ENCODE measurements around the gene MAN2B2. TPM values are rescaled to one million over a fixed set of nuclear protein-coding genes. Genes with fewer than 3 reads are reported as not detected.

Gene MAN2B2
- total and polyA plus RNA-seq, 2 of the 4 experiments (the other 2 are of a cell fraction), result 13.4 to 34.1 TPM

DNA sequence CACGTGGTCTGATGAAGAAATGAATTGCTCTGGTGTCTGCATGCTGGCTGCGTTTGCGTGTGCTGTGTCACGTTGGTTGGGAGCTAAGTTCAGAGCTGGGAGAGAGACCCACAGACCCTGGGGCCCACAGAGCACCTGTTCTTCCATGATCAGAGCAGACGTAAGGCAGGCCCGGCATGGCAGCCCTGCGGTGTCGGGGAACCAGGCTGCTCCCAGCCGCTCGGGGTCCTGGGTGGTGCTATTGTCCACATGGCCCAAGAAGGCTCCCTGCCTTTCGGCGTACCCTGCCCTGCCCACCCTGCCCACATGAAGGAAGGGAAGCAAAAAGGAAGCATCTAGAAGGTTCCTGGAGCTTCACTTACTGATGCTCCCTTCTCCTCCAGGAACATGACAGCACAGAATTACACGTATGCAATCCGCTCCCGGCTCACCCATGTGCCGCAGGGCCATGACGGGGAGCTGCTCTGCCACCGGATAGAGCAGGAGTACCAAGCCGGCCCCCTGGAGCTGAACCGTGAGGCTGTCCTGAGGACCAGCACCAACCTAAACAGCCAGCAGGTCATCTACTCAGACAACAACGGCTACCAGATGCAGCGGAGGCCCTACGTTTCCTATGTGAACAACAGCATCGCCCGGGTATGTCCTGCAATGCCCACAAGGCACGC is 34.6 kb downstream of the MAN2B2 start:
- in situ Hi-C loops (cut with MboI; ENCODE audit: low sequenced_read_pairs), result no loop called here
- H4K8ac ChIP-seq (ENCODE audit: low read depth in 2 of 2, low read length in 2 of 2), result no peak overlapping the region
- H3K27ac ChIP-seq (ENCODE audit: insufficient read depth, low read length), result no peak overlapping the region
- no peak for ATAC-seq (ENCODE audit: low read depth)
- no peak overlapping the region for H3K4me3 ChIP-seq (ENCODE audit: insufficient read depth, low read depth, low read length)
- H3K4me1 ChIP-seq (ENCODE audit: control insufficient read depth, insufficient read depth, low read length), result no peaks in the 10 kb centered on the region
- ChIA-PET POLR2A (ENCODE audit: unreplicated experiment) (interaction anchor here (0.5 kb wide), 1 partner anchor 749 kb away, joined by 3 read pairs; no protein-coding TSS in a partner anchor), CTCF (no interaction called here)
- no peak overlapping the region for H4K91ac ChIP-seq (ENCODE audit: insufficient read depth, low read depth, low read length)
- no peaks in the 10 kb centered on the region for H3K27me3 ChIP-seq (ENCODE audit: control insufficient read depth, insufficient read depth, low read length)
- H3K9me3 ChIP-seq (ENCODE audit: control insufficient read depth, insufficient read depth, low read length), result peaks cover 8% of the 10 kb centered on the region
- no peak overlapping the region for H2BK15ac ChIP-seq (ENCODE audit: low read depth, low read length)
- no peak overlapping the region for H4K5ac ChIP-seq (ENCODE audit: low read depth, low read length)
- H3K14ac ChIP-seq (replicated peaks; ENCODE audit: low read depth, low read length), result no peak overlapping the region
- H3K4ac ChIP-seq (ENCODE audit: low read depth, low read length), result no peak overlapping the region
- H3K36me3 ChIP-seq (ENCODE audit: control insufficient read depth, insufficient read depth, low read length), result peaks cover 54% of the 10 kb centered on the region
- no peaks in the 10 kb centered on the region for H4K20me1 ChIP-seq (ENCODE audit: insufficient read depth, low read length)
- no TSS peak for BruUV-seq (replicated peaks)
- no peak overlapping the region for H3K9ac ChIP-seq (ENCODE audit: low read depth, low read length)
- H3K23ac ChIP-seq (ENCODE audit: low read depth, low read length), result no peak overlapping the region
- H3K56ac ChIP-seq (ENCODE audit: extremely low read depth, insufficient read depth, low read length), result no peak overlapping the region
- H2AK9ac ChIP-seq (replicated peaks; ENCODE audit: low read depth, low read length, poor library complexity), result no peak overlapping the region
- TF ChIP-seq SMC3 (IDR thresholded peaks at IDR 0.05; ENCODE audit: low read depth, low read length), result no peak
- TF ChIP-seq, protein P1, sequence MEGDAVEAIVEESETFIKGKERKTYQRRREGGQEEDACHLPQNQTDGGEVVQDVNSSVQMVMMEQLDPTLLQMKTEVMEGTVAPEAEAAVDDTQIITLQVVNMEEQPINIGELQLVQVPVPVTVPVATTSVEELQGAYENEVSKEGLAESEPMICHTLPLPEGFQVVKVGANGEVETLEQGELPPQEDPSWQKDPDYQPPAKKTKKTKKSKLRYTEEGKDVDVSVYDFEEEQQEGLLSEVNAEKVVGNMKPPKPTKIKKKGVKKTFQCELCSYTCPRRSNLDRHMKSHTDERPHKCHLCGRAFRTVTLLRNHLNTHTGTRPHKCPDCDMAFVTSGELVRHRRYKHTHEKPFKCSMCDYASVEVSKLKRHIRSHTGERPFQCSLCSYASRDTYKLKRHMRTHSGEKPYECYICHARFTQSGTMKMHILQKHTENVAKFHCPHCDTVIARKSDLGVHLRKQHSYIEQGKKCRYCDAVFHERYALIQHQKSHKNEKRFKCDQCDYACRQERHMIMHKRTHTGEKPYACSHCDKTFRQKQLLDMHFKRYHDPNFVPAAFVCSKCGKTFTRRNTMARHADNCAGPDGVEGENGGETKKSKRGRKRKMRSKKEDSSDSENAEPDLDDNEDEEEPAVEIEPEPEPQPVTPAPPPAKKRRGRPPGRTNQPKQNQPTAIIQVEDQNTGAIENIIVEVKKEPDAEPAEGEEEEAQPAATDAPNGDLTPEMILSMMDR (conservative IDR thresholded peaks at IDR 0.05; ENCODE audit: low read depth, low read length), result no peak
- TF ChIP-seq BHLHE40 (IDR thresholded peaks at IDR 0.05; ENCODE audit: low read depth, low read length), result no peak
- TF ChIP-seq CHD1 (IDR thresholded peaks at IDR 0.05; ENCODE audit: low read depth, low read length), result no peak
- no peak for TF ChIP-seq MAZ (IDR thresholded peaks at IDR 0.05; ENCODE audit: borderline replicate concordance, low read depth, low read length)
- TF ChIP-seq POLR2A (IDR thresholded peaks at IDR 0.05; ENCODE audit: low read depth, low read length), result no peak
- no peaks in the 10 kb centered on the region for H3K79me1 ChIP-seq (ENCODE audit: low read depth in 1 of 2, low read length in 2 of 2)
- 91% methylated on average over 6 of the region's 26 CpGs; no CpG with 5 or more reads in 1 of the 2 experiments for WGBS, 2 experiments (ENCODE audit: extremely low coverage in 2 of 2, insufficient read length in 1 of 2)
- H3K9me1 ChIP-seq (ENCODE audit: insufficient read depth, low read length), result no peaks in the 10 kb centered on the region; the same call in 1 of the 2 replicates
- intact Hi-C loops (cut with micrococcal nuclease), result no loop called here
- H2AK5ac ChIP-seq (ENCODE audit: low read depth, low read length), result no peak overlapping the region
- H2BK120ac ChIP-seq (ENCODE audit: low read depth, low read length), result no peak overlapping the region
- no peak overlapping the region for H3K18ac ChIP-seq (ENCODE audit: low read depth, low read length)
- no peak overlapping the region for H2BK5ac ChIP-seq (ENCODE audit: low read depth, low read length, poor library complexity, severe bottlenecking)
- H3K4me2 ChIP-seq (ENCODE audit: low read depth, low read length), result no peak overlapping the region
- no peak overlapping the region for H2AFZ ChIP-seq (replicated peaks; ENCODE audit: low read length, poor library complexity)
- dilution Hi-C loops (cut with HindIII; ENCODE audit: low sequenced_read_pairs, unreplicated experiment), result no loop called here
- no peak overlapping the region for H2BK20ac ChIP-seq (ENCODE audit: low read depth, low read length)
- no peak for DNase-seq

All from IMR-90 (cell line).